HepG2 (cell line): ENCODE results near the gene VPS13D. TPM values are rescaled to one million over a fixed set of nuclear protein-coding genes. Genes with fewer than 3 reads are reported as not detected.

Source experiments
- ATAC-seq: fragments of 200-7000 bp; cut with Tn5 transposase; 3 replicates; pipeline ENCODE4 v1.9.1; 2020; ENCODE audit warnings: mild to moderate bottlenecking, moderate library complexity
- BruUV-seq: library from RNA; stranded (reverse); fragments of 400-500 nt; replicated peaks from 2 replicates; lab custom pipeline; 2021; lab: Mats Ljungman, UMichigan
- CTCF ChIA-PET: fragments of 300-600 bp; formaldehyde crosslinking; extraction: SDS; loops from one replicate; lab custom pipeline; 2021; ENCODE audit warnings: low total read pairs, inconsistent platforms, low intra/inter-chr PET ratio; lab: Yijun Ruan, JAX
- POLR2A ChIA-PET: fragments of 350-600 bp; sonication (Branson Sonifier 250); formaldehyde crosslinking; loops from one replicate; lab custom pipeline; 2020; ENCODE audit warnings: antibody characterized with exemption, inconsistent platforms; lab: Yijun Ruan, JAX
- DNase-seq: peaks from one replicate; pipeline ENCODE4 v3.0.0-alpha.2; 2015; ENCODE audit warnings: low spot score
- FAIRE-seq: peaks from 3 replicates; lab custom pipeline; 2011; peaks lifted over from hg19 to GRCh38; lab: Jason Lieb, UNC
- H2AFZ ChIP-seq: one replicate; pipeline ENCODE4 v1.6.1; 2011; ENCODE audit warnings: low read length, inconsistent platforms
- H3K27ac ChIP-seq: fragments of 300-600 bp; 3 replicates; pipeline ENCODE4 v1.8.0; 2011; ENCODE audit warnings: mixed run types, mild to moderate bottlenecking, mixed read lengths, low read length, inconsistent platforms; ENCODE audit not compliant: insufficient read depth; ENCODE audit errors: extremely low read length
- H3K27me3 ChIP-seq, 2 experiments: fragments of 200-600 bp in 1 of 2; 2 replicates in 1 of 2; 3 replicates in 1 of 2; pipeline versions ENCODE4 v1.6.0 to v1.8.0; 2011; ENCODE audit warnings: low read length in 2 of 2, mild to moderate bottlenecking in 2 of 2, moderate library complexity in 2 of 2, inconsistent platforms in 1 of 2; ENCODE audit not compliant: insufficient read depth in 2 of 2, control insufficient read depth in 1 of 2
- H3K36me3 ChIP-seq, 2 experiments: fragments of 200-600 bp in 1 of 2; replicated peaks in 1 of 2; 2 replicates in 1 of 2; 3 replicates in 1 of 2; pipeline versions ENCODE4 v1.5.1 to v1.8.0; 2011; ENCODE audit warnings: low read length in 2 of 2, inconsistent platforms in 1 of 2; ENCODE audit not compliant: insufficient read depth in 2 of 2, control insufficient read depth in 1 of 2
- H3K4me1 ChIP-seq: 2 replicates; pipeline ENCODE4 v1.5.1; 2012; ENCODE audit warnings: low read length, inconsistent platforms; ENCODE audit not compliant: insufficient read depth
- H3K4me2 ChIP-seq: 2 replicates; pipeline ENCODE4 v1.6.0; 2011; ENCODE audit warnings: low read depth, low read length, inconsistent platforms
- H3K4me3 ChIP-seq, 3 experiments: fragments of 200-600 bp in 1 of 3; sonication (generic), shearing (Covaris generic) in 1 of 3; replicated peaks in 1 of 3; 2 replicates each; pipeline ENCODE4 v1.5.1; 2011 to 2016; ENCODE audit warnings: low read length in 3 of 3, inconsistent platforms in 2 of 3, low read depth in 2 of 3, mild to moderate bottlenecking in 2 of 3, control low read depth in 1 of 3, mixed read lengths in 1 of 3; ENCODE audit not compliant: insufficient read depth in 1 of 3
- H3K79me2 ChIP-seq: one replicate; pipeline ENCODE4 v1.6.1; 2011; ENCODE audit warnings: low read length, inconsistent platforms; ENCODE audit not compliant: insufficient read depth
- H3K9ac ChIP-seq: 2 replicates; pipeline ENCODE4 v1.6.0; 2011; ENCODE audit warnings: mild to moderate bottlenecking, low read depth, low read length, inconsistent platforms; ENCODE audit not compliant: insufficient read depth
- H3K9me3 ChIP-seq: 2 replicates; pipeline ENCODE4 v1.5.1; 2012; ENCODE audit warnings: mild to moderate bottlenecking, low read length
- H4K20me1 ChIP-seq: 2 replicates; pipeline ENCODE4 v1.6.0; 2011; ENCODE audit warnings: inconsistent platforms, mild to moderate bottlenecking, low read length, moderate library complexity; ENCODE audit not compliant: insufficient read depth
- HNRNPL ChIP-seq: fragments of 200-400 bp; formaldehyde crosslinking; IDR thresholded peaks from 2 replicates; pipeline ENCODE4 v1.6.1; 2017; ENCODE audit warnings: mild to moderate bottlenecking, low read depth, low read length
- HOXA7 ChIP-seq: sonication (generic); formaldehyde crosslinking; IDR thresholded peaks from 2 replicates; pipeline ENCODE4 v1.8.1; 2022; ENCODE audit warnings: mild to moderate bottlenecking, missing genetic modification reagents, moderate library complexity
- NR2F1 ChIP-seq, 2 experiments: fragments of 450-650 bp in 1 of 2; formaldehyde crosslinking in 1 of 2; IDR thresholded peaks; 2 replicates each; pipeline versions ENCODE4 v1.5.0 to v1.6.1; 2016 to 2020; ENCODE audit warnings: mild to moderate bottlenecking in 1 of 2, missing compliant biosample characterization in 1 of 2, missing genetic modification reagents in 1 of 2, moderate library complexity in 1 of 2
- PHF21A ChIP-seq: sonication (generic); formaldehyde crosslinking; IDR thresholded peaks from 2 replicates; pipeline ENCODE4 v1.5.0; 2020; ENCODE audit warnings: mild to moderate bottlenecking, missing genetic modification reagents
- SCMH1 ChIP-seq: sonication (generic); formaldehyde crosslinking; IDR thresholded peaks from 2 replicates; pipeline ENCODE4 v1.9.0; 2021; ENCODE audit warnings: missing genetic modification reagents, mild to moderate bottlenecking, borderline replicate concordance
- ZKSCAN1 ChIP-seq: fragments of 150-350 bp; IDR thresholded peaks from 2 replicates; pipeline ENCODE4 v1.6.1; 2014; ENCODE audit warnings: low read length
- ZKSCAN8 ChIP-seq: IDR thresholded peaks from 2 replicates; pipeline ENCODE4 v1.6.1; 2016; ENCODE audit warnings: borderline replicate concordance, missing genetic modification reagents, missing compliant biosample characterization
- ZNF788 ChIP-seq: sonication (generic); formaldehyde crosslinking; IDR thresholded peaks from 2 replicates; pipeline ENCODE4 v1.5.0; 2020; ENCODE audit warnings: mild to moderate bottlenecking, missing genetic modification reagents, borderline replicate concordance
- ZNF879 ChIP-seq: sonication (generic); formaldehyde crosslinking; IDR thresholded peaks from 2 replicates; pipeline ENCODE4 v1.8.1; 2023; ENCODE audit warnings: missing genetic modification reagents
- WGBS: methylation state at CpG from one replicate; pipeline ENCODE4 v1.1.6; 2017; ENCODE audit warnings: low lambda C conversion rate; 5-methylcytosine and 5-hydroxymethylcytosine counted together
- in situ Hi-C: cut with HindIII; loops from 2 replicates; pipeline ENCODE4 v1.10.0; 2017; ENCODE audit warnings: low pct_unique_long_range_greater_than_20kb; ENCODE audit not compliant: extremely low pct_ligation_motif_present
- intact Hi-C: fragments of 100-400 bp; cut with micrococcal nuclease; formaldehyde crosslinking; loops from one replicate; pipeline ENCODE4 v1.10.0; 2022; ENCODE audit not compliant: unreplicated experiment
- polyA plus RNA-seq, 8 experiments: library from polyadenylated mRNA; depleted of rRNA in 3 of 8; stranded (reverse) in 7 of 8; unstranded in 1 of 8; fragments of >200 nt; fragmentation: Illumina TruSeq in 4 of 8; extraction: Trizol in 4 of 8; gene quantifications; 2 replicates each; pipeline versions ENCODE4 v1.2.1 to v1.2.3, GENCODE V29; 2011 to 2016; ENCODE audit warnings: low read depth in 4 of 8, missing spikeins in 1 of 8, mixed read lengths in 1 of 8; ENCODE audit not compliant: insufficient read depth in 1 of 8
- total RNA-seq, 5 experiments: library from RNA; depleted of rRNA; stranded (reverse); fragments of >200 nt; fragmentation: Illumina TruSeq; extraction: Trizol; gene quantifications; 2 replicates each; pipeline ENCODE4 v1.2.3, GENCODE V29; 2016; ENCODE audit warnings: low read depth in 1 of 5
- TF ChIP-seq, protein P1 (sequence below): IDR thresholded peaks from 2 replicates; pipeline ENCODE4 v1.6.1; 2018; ENCODE audit warnings: missing genetic modification reagents, mild to moderate bottlenecking, missing compliant biosample characterization

The VPS13D gene
- total and polyA plus RNA-seq, 2 of the 13 experiments (the other 11 are each of a cell fraction or from before 2014, with no cell fraction given), result 8.6 to 13.9 TPM

DNA sequence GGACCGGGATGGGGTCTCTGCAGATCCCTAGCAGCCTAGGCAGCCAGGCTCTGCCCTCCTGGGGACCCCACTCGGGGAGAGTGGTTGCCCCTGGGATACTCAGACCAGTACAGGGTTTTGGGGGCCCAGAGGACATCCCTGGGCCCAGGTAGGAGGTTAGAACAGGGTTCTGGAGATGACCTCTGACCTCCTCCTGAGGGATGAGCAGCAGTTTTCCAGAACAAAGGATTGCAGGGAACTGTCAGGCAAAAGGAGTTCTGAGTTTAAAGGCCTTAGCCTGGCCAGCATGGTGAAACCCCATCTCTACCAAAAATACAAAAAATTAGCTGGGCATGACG is 20.4 kb upstream of the VPS13D start:
- H3K36me3 ChIP-seq, result no peaks in the 10 kb centered on the region
- no peak overlapping the region for H2AFZ ChIP-seq
- in situ Hi-C loops, result loop anchor here (5.0 kb wide), 1 partner anchor 87 kb away; no protein-coding TSS in a partner anchor
- H3K9ac ChIP-seq, result no peak overlapping the region
- no TSS peak for BruUV-seq
- H3K4me2 ChIP-seq, result no peak overlapping the region
- no peak overlapping the region for H3K4me3 ChIP-seq
- H3K9me3 ChIP-seq, result no peaks in the 10 kb centered on the region
- no peaks in the 10 kb centered on the region for H3K79me2 ChIP-seq
- H3K4me1 ChIP-seq, result no peaks in the 10 kb centered on the region
- TF ChIP-seq ZKSCAN1 (no peak), HOXA7 (no peak), SCMH1 (CRISPR knock-in tag) (no peak), PHF21A (CRISPR knock-in tag) (no peak), NR2F1 (CRISPR knock-in tag; IDR thresholded peaks at IDR 0.05) (no peak), HNRNPL (no peak), ZNF788 (no peak), ZNF879 (CRISPR knock-in tag) (no peak), ZKSCAN8 (CRISPR knock-in tag) (no peak)
- TF ChIP-seq, protein P1, sequence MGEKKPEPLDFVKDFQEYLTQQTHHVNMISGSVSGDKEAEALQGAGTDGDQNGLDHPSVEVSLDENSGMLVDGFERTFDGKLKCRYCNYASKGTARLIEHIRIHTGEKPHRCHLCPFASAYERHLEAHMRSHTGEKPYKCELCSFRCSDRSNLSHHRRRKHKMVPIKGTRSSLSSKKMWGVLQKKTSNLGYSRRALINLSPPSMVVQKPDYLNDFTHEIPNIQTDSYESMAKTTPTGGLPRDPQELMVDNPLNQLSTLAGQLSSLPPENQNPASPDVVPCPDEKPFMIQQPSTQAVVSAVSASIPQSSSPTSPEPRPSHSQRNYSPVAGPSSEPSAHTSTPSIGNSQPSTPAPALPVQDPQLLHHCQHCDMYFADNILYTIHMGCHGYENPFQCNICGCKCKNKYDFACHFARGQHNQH (CRISPR knock-in tag), result no peak
- TF ChIP-seq, all 625 proteins: peak for 0
- Histone ChIP-seq H4K20me1 (no peaks in the 10 kb centered on the region), H3K27ac (no peak overlapping the region), H3K27me3 (no peaks in the 10 kb centered on the region)
- no peak for DNase-seq
- POLR2A ChIA-PET, result no interaction called here
- 0% methylated on average over 1 of the region's 3 CpGs for WGBS
- FAIRE-seq, result no peak
- ATAC-seq, result no peak
- intact Hi-C loops, result loop anchor here (1.0 kb wide), 1 partner anchor 85 kb away; no protein-coding TSS in a partner anchor
- CTCF ChIA-PET, result interaction anchor here (1.0 to 3.6 kb wide), 3 partner anchors 72 to 91 kb away, joined by 3 to 93 read pairs (median 13); no protein-coding TSS in a partner anchor
